IPS DF 6.9 (cell line): ENCODE data around the gene RARS2.

Source experiments
- DNase-seq: peaks from one replicate; pipeline ENCODE4 v3.0.0-alpha.2; 2013; ENCODE audit warnings: low read depth, low spot score
- H3K27ac ChIP-seq: one replicate; pipeline ENCODE4 v1.5.1; 2013; ENCODE audit warnings: low read length, control low read depth
- H3K27me3 ChIP-seq: 2 replicates; pipeline ENCODE4 v1.6.1; 2013; ENCODE audit warnings: mild to moderate bottlenecking, low read length; ENCODE audit not compliant: control insufficient read depth, insufficient read depth
- H3K36me3 ChIP-seq: 2 replicates; pipeline ENCODE4 v1.6.1; 2013; ENCODE audit warnings: low read length; ENCODE audit not compliant: control insufficient read depth, insufficient read depth
- H3K4me1 ChIP-seq: 2 replicates; pipeline ENCODE4 v1.6.1; 2013; ENCODE audit warnings: low read length; ENCODE audit not compliant: control insufficient read depth, insufficient read depth
- H3K4me3 ChIP-seq: 2 replicates; pipeline ENCODE4 v1.5.1; 2013; ENCODE audit warnings: mild to moderate bottlenecking, low read length
- H3K9me3 ChIP-seq: 2 replicates; pipeline ENCODE4 v1.6.1; 2013; ENCODE audit warnings: low read length, inconsistent platforms; ENCODE audit not compliant: control insufficient read depth, insufficient read depth
- WGBS: extraction: QIAGEN DNeasy Blood & Tissue Kit; methylation state at CpG from one replicate; pipeline ENCODE4 v1.1.7; 2013; ENCODE audit warnings: mixed read lengths, missing lambda C conversion rate; ENCODE audit not compliant: insufficient read length, insufficient coverage; 5-methylcytosine and 5-hydroxymethylcytosine counted together

Gene RARS2, protein sequence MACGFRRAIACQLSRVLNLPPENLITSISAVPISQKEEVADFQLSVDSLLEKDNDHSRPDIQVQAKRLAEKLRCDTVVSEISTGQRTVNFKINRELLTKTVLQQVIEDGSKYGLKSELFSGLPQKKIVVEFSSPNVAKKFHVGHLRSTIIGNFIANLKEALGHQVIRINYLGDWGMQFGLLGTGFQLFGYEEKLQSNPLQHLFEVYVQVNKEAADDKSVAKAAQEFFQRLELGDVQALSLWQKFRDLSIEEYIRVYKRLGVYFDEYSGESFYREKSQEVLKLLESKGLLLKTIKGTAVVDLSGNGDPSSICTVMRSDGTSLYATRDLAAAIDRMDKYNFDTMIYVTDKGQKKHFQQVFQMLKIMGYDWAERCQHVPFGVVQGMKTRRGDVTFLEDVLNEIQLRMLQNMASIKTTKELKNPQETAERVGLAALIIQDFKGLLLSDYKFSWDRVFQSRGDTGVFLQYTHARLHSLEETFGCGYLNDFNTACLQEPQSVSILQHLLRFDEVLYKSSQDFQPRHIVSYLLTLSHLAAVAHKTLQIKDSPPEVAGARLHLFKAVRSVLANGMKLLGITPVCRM

DNA sequence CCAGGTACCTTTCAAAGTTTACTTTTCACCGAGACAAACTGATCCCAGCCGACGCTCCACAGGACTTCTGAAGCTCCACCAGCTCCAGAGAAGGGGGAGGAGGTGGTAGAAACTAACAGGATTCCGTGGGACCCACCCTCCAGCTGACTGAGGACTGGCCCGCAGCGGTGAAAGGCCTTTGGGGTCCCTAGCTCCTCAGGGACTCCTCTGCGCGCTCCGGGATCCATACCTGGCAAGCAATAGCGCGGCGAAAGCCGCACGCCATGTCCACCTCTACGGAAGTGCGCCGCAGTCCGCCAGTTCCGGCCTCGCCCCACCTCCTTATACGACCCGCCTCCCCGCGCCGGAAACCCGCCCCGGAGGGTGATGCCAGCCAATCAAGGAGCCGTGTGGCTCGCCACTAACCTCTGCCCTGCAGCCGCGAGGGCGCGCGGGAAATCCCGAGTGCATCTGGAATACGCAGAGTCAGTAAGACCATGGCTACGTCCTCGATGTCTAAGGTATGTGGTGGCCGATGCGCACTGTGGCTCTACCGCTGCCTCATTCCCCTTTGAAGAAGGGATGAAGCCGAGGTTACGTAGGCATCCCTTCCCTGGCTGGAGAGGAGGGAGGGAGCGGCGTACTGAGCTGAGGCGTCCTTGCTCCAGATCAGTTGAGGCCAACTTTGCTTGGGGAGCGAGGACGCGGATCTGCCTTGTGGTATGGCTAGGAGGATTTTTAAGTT, at the start of gene RARS2, which contains the start of gene ORC3:
Gene RARS2 (minus strand): TSS at position 295 of the 724 bp plus-strand sequence. CDS start 30 bp downstream, at position 265.
Gene ORC3 (plus strand): TSS at position 443 of the 724 bp plus-strand sequence. CDS start 34 bp downstream, at position 477.
- WGBS, result no CpG with 5 or more reads among the region's 49 CpGs
- Histone ChIP-seq H3K4me1 (no peaks in the 10 kb centered on the region), H3K27ac (no peak within 1 kb of the TSS)

DNA sequence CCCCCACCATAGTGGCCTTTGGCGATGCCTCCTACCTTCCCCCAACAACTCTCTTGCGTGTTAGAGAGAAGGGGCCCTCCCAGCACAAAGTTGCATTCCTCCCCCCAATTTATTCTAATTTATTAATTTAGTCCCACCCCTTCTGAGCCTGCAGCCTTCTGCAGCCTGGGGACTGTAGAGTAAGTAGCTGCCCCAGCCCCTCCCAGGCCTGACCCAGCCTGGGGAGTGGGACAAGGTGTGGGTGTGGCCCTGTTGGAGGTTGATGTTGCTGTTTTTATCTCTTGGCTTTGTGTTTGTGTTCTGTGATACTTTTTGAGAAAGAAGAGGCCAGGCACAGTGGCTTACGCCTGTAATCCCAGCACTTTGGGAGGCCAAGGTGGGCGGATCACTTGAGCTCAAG, 49.6 kb upstream of the RARS2 start:
- Histone ChIP-seq H3K4me3 (no peak overlapping the region), H3K9me3 (no peaks in the 10 kb centered on the region), H3K4me1 (no peaks in the 10 kb centered on the region), H3K27ac (no peak overlapping the region), H3K36me3 (peaks cover 4% of the 10 kb centered on the region; the same call in 1 of the 2 replicates), H3K27me3 (no peaks in the 10 kb centered on the region)
- WGBS, result no CpG with 5 or more reads among the region's 4 CpGs
- no peak for DNase-seq

More for the DNA sequence above, at the start of gene RARS2, which contains the start of gene ORC3:
- peak within 1 kb of the TSS; percentile 73 for H3K4me3 ChIP-seq
- no peaks in the 10 kb centered on the region for H3K36me3 ChIP-seq
- DNase-seq, result peak; percentile 71
- H3K9me3 ChIP-seq, result no peaks in the 10 kb centered on the region
- H3K27me3 ChIP-seq, result no peaks in the 10 kb centered on the region

DNA sequence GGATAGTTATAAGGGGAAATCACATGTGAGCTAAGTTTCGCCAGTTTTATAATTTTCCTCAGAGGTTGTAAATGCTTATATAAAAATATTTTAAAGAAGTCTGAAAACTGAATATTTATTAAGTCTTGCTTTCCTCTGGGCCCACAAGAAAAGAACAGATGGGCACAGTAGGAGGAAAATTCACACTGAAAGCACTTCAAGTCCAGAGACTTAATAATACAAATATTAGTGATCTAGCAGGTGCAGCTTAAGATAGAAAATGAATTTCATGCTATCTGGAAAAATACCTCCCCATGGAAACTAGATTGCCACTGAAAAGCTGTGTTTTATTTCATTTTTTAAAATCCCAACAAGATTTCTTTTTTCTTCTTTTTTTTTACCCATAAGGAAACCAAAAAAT, 47.3 kb upstream of the RARS2 start:
- Histone ChIP-seq H3K4me3 (no peak overlapping the region), H3K27me3 (no peaks in the 10 kb centered on the region), H3K36me3 (peaks cover 4% of the 10 kb centered on the region; the same call in 1 of the 2 replicates), H3K4me1 (no peaks in the 10 kb centered on the region), H3K27ac (no peak overlapping the region), H3K9me3 (no peaks in the 10 kb centered on the region)
- no CpG with 5 or more reads among the region's 1 CpG for WGBS
- no peak for DNase-seq

DNA sequence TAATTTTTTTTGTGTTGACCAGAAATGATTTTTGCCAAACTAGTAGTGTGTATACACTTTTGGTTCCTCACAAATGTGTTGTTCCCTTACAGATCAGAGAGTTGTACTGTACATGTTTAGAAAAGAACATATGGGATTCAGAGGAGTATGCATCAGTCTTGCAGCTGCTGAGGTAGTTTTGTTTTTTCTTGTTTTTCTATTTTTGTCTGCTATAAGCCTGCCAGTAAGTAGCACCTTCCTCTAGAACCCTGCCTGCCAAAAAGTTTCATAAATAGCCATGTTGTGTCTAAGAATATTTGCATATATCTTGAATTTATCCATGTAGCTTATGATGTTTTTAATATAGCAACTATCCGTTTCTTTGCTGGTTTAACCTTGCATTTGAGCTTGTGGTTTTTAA, 46.5 kb upstream of the RARS2 start:
- Histone ChIP-seq H3K36me3 (peaks cover 4% of the 10 kb centered on the region; the same call in 1 of the 2 replicates), H3K4me1 (no peaks in the 10 kb centered on the region), H3K4me3 (no peak overlapping the region), H3K9me3 (no peaks in the 10 kb centered on the region), H3K27ac (no peak overlapping the region), H3K27me3 (no peaks in the 10 kb centered on the region)
- no peak for DNase-seq
- WGBS, result no CpG with 5 or more reads among the region's 1 CpG

DNA sequence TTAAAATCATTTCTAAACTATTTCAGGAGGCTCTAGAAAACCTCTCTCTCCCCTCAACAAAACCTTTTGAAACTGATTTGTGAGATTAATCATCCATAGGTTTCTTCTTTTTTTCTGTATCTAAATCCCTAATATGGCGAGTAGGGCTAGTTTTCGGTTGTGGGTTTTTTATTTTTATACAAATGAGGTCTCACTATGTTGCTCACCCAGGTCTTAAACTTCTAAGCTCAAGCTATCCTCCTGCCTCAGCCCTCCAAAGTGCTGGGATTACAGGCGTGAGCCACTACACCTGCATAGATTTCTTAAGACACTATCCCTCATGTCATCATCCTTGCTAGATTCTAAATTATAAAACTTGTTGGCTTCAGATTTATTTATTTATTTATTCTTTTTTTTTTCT, 44.1 kb upstream of the RARS2 start:
- Histone ChIP-seq H3K27ac (no peak overlapping the region), H3K4me3 (no peak overlapping the region), H3K9me3 (no peaks in the 10 kb centered on the region), H3K4me1 (no peaks in the 10 kb centered on the region), H3K36me3 (peaks cover 4% of the 10 kb centered on the region; the same call in 1 of the 2 replicates), H3K27me3 (no peaks in the 10 kb centered on the region)
- no CpG with 5 or more reads among the region's 3 CpGs for WGBS
- DNase-seq, result no peak

DNA sequence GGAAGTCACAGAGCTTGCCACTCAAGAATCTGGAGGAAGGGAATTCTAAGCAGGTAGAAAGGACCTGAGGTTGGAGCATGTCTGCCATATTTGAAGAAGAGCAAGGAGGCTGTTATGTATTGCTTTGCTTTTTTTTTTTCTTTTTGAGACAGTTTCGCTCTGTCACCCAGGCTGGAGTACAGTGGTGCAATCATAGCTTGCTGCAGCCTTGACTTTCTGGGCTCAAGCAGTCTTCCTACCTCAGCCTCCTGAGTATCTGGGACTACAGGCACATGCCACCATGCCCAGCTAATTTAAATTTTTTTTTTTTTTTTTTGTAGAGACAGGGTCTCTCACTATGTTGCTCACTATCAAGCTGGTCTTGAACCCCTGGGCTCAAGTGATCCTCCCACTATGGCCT, 41.0 kb upstream of the RARS2 start:
- H3K36me3 ChIP-seq, result peaks cover 2% of the 10 kb centered on the region; the same call in 1 of the 2 replicates
- H3K9me3 ChIP-seq, result no peaks in the 10 kb centered on the region
- H3K27me3 ChIP-seq, result no peaks in the 10 kb centered on the region
- no peak for DNase-seq
- no peak overlapping the region for H3K27ac ChIP-seq
- H3K4me3 ChIP-seq, result no peak overlapping the region
- H3K4me1 ChIP-seq, result no peaks in the 10 kb centered on the region
- WGBS, result no CpG with 5 or more reads among the region's 1 CpG

DNA sequence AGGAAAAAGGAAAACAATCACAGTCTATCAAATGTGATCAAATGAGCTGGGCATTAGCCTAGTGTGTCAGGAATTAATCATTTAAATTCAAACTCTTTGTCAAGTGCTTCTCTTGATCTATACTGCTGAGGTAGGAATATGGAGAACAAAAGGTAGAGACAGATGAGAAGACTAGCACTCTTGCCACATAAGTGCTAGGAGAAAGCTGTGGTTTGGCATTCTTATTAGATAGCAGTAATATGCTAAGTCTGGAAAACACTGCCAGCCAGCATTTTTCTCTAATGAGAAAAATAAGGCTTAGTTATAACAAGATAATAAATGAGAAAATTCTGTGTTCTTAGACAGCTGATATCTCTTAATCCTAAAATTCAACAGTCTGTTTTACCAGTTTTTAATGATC, 39.1 kb upstream of the RARS2 start:
- H3K27ac ChIP-seq, result no peak overlapping the region
- no peaks in the 10 kb centered on the region for H3K27me3 ChIP-seq
- no peak overlapping the region for H3K4me3 ChIP-seq
- no peaks in the 10 kb centered on the region for H3K4me1 ChIP-seq
- H3K9me3 ChIP-seq, result no peaks in the 10 kb centered on the region
- no peak for DNase-seq
- peaks cover 2% of the 10 kb centered on the region; the same call in 1 of the 2 replicates for H3K36me3 ChIP-seq

DNA sequence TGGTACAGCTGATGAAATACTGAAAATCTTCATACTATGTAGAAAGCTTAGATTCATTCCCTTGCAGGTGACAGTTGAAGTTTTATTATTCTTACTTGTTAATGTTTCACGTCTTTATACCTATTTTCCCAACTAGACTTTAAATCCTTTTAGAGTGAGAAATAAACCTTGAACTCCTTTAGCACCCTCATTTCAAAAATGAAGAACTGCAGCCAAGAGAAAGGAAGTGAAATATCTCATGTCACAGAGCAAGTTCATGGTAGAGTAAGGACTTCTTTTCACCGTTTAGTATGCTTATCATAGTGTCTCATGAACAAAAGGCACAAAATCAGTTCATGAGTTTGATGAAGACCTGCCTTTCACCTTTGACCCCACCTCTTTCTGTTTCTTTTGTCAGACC, 38.6 kb upstream of the RARS2 start:
- no peak for DNase-seq
- Histone ChIP-seq H3K4me1 (no peaks in the 10 kb centered on the region), H3K27ac (no peak overlapping the region), H3K4me3 (no peak overlapping the region), H3K27me3 (no peaks in the 10 kb centered on the region), H3K36me3 (peaks cover 2% of the 10 kb centered on the region; the same call in 1 of the 2 replicates), H3K9me3 (no peaks in the 10 kb centered on the region)
- WGBS, result no CpG with 5 or more reads among the region's 2 CpGs

DNA sequence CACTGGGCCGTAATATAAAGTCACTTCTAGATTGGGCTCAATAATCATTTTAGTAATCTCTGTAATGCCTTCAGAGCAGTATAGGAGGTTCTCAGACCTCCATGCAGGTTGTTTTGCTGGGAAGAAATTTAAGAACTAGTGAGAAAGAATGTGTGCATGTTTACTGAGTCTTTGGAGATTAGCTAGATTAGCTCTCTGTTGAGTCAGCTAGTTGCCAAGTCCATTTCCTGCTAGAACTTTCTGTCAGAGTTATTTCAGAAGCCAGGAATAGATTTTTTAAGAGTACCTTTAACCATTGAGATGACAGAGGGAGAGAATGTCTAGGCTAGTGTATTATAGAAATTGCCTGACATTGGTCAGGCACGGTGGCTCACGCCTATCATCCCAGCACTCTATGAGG, 33.5 kb upstream of the RARS2 start:
- Histone ChIP-seq H3K36me3 (no peaks in the 10 kb centered on the region; the same call in 1 of the 2 replicates), H3K27me3 (no peaks in the 10 kb centered on the region), H3K27ac (no peak overlapping the region), H3K4me1 (no peaks in the 10 kb centered on the region), H3K9me3 (no peaks in the 10 kb centered on the region), H3K4me3 (no peak overlapping the region)
- WGBS, result no CpG with 5 or more reads among the region's 3 CpGs
- DNase-seq, result no peak

DNA sequence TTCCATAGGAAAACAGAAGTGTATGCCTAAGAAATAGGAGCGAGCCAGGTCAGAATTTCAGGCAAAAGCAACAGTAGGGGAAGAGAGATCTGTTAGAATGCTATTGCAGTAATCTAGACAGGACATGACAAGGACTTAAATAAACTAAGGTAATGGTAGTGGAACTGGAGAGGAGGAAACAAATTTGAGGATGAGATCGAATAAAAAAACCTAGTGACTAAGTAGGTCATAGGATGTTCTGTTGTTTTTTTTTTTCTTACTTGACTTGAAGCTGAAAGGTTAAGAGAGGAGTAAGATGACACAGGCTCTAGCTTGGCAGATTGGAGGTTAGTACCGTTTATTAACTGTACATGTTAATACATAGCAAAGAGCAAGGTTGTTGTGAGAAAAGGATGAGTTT, 28.7 kb upstream of the RARS2 start:
- no peaks in the 10 kb centered on the region for H3K27me3 ChIP-seq
- H3K4me3 ChIP-seq, result no peak overlapping the region
- H3K9me3 ChIP-seq, result no peaks in the 10 kb centered on the region
- H3K4me1 ChIP-seq, result no peaks in the 10 kb centered on the region
- WGBS, result no CpG with 5 or more reads among the region's 3 CpGs
- H3K27ac ChIP-seq, result no peak overlapping the region
- no peak for DNase-seq
- no peaks in the 10 kb centered on the region; the same call in 1 of the 2 replicates for H3K36me3 ChIP-seq
